AG04450 (cell line): ENCODE data around the gene ENOX1. TPM values are rescaled to one million over a fixed set of nuclear protein-coding genes. Genes with fewer than 3 reads are reported as not detected.

ENCODE experiments used
- CTCF ChIA-PET: fragments of 300-600, 350-600 bp; formaldehyde crosslinking; extraction: SDS; loops from one replicate; lab custom pipeline; 2022; ENCODE audit warnings: antibody characterized with exemption, inconsistent platforms; lab: Charles Lee
- POLR2A ChIA-PET: fragments of 350-600 bp; formaldehyde crosslinking; extraction: SDS; loops from one replicate; lab custom pipeline; 2021; ENCODE audit warnings: antibody characterized with exemption, inconsistent platforms; lab: Yijun Ruan, JAX
- DNase-seq: peaks from one replicate; pipeline ENCODE4 v3.0.0-alpha.2; 2011; ENCODE audit warnings: low read depth, low spot score
- H3K27ac ChIP-seq: one replicate; pipeline ENCODE4 v1.5.1; 2012; ENCODE audit warnings: low read depth, low read length, control low read depth
- H3K27me3 ChIP-seq: one replicate; pipeline ENCODE4 v1.6.0; 2012; ENCODE audit warnings: low read length; ENCODE audit not compliant: control insufficient read depth, insufficient read depth
- H3K4me3 ChIP-seq: 2 replicates; pipeline ENCODE4 v1.5.1; 2011; ENCODE audit warnings: mild to moderate bottlenecking, low read depth, low read length, control low read depth
- H3K9me3 ChIP-seq: 2 replicates; pipeline ENCODE4 v1.5.1; 2012; ENCODE audit warnings: low read length; ENCODE audit not compliant: control insufficient read depth, insufficient read depth
- CTCF ChIP-seq: IDR thresholded peaks from 2 replicates; pipeline ENCODE4 v1.5.1; 2011; ENCODE audit warnings: low read depth, low read length, control low read depth, inconsistent platforms
- polyA plus RNA-seq: library from polyadenylated mRNA; depleted of rRNA; stranded (reverse); fragments of >200 nt; gene quantifications from 2 replicates; pipeline ENCODE4 v1.2.3, GENCODE V29; 2011

ENOX1 gene
- polyA plus RNA-seq, 1 experiment, result 3.9 TPM

- Histone ChIP-seq H3K9me3 (no peaks in the 10 kb centered on the region), H3K4me3 (no peak overlapping the region), H3K27me3 (no peaks in the 10 kb centered on the region), H3K27ac (no peak overlapping the region)
- no peak for TF ChIP-seq CTCF
- POLR2A ChIA-PET, result no interaction called here
- DNase-seq, result no peak
- CTCF ChIA-PET, result no interaction called here
These were observed 317.0 kb downstream of the ENOX1 start for GRCh38 chr13:43469791-43470190.

GRCh38 chr13:43464578-43465264 lies 322.1 kb downstream of the ENOX1 start:
- DNase-seq, result no peak
- no peak for TF ChIP-seq CTCF
- Histone ChIP-seq H3K27me3 (no peaks in the 10 kb centered on the region), H3K27ac (no peak overlapping the region), H3K9me3 (no peaks in the 10 kb centered on the region), H3K4me3 (no peak overlapping the region)
- ChIA-PET CTCF (no interaction called here), POLR2A (no interaction called here)

GRCh38 chr13:43448605-43449336 lies 338.0 kb downstream of the ENOX1 start:
- H3K27ac ChIP-seq, result no peak overlapping the region
- CTCF ChIA-PET, result no interaction called here
- H3K4me3 ChIP-seq, result no peak overlapping the region
- POLR2A ChIA-PET, result no interaction called here
- TF ChIP-seq CTCF, result no peak
- DNase-seq, result no peak
- peaks cover 2% of the 10 kb centered on the region for H3K27me3 ChIP-seq
- no peaks in the 10 kb centered on the region for H3K9me3 ChIP-seq

DNA sequence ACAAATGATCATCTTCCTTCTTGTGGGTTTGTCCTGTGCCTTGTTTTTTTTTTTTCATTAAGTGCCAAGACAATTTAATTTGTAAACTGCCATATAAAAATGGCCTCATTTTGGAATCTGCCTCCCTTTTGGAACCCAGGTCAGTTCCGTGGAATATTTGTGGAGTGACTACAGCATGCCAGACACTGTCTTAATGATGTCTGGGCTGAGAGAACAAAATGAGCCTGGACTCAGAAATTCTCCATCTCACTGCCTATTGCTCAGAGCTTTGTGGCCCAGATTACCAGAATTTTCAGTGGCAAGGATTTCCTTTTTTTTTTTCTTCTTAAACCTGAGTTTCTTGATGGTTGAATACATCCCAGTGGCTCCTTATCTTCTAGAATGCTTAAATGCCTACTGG lies 340.6 kb downstream of the ENOX1 start:
- no peak overlapping the region for H3K27ac ChIP-seq
- ChIA-PET CTCF (no interaction called here), POLR2A (no interaction called here)
- no peak overlapping the region for H3K4me3 ChIP-seq
- no peak for DNase-seq
- H3K9me3 ChIP-seq, result no peaks in the 10 kb centered on the region
- H3K27me3 ChIP-seq, result peaks cover 2% of the 10 kb centered on the region
- no peak for TF ChIP-seq CTCF

- ChIA-PET POLR2A (interaction anchor here (0.7 kb wide), 1 partner anchor 12 kb away, joined by 5 read pairs; no protein-coding TSS in a partner anchor), CTCF (no interaction called here)
- Histone ChIP-seq H3K9me3 (no peaks in the 10 kb centered on the region), H3K27me3 (peaks cover 2% of the 10 kb centered on the region), H3K27ac (no peak overlapping the region), H3K4me3 (no peak overlapping the region)
- no peak for TF ChIP-seq CTCF
- DNase-seq, result no peak
These were observed 341.1 kb downstream of the ENOX1 start for GRCh38 chr13:43445668-43446067.
